HG03103 (cell line): ENCODE data around the gene SLC17A7.
A peak's percentile ranks its signal among the peaks of the same experiment; 100 is the strongest.
"Not testable (repeated sequence)": the region's sequence is repeated elsewhere in the genome, so short reads cannot be mapped to it uniquely, and the experiment has no call there.

Experiments
- ATAC-seq: cut with Tn5 transposase; IDR thresholded peaks from one replicate; pipeline ENCODE4 v1.9.1; 2021; ENCODE audit warnings: low read depth; ENCODE audit not compliant: unreplicated experiment

The SLC17A7 gene

GRCh38 chr19:49441210-49441959, at the start of gene SLC17A7:
SLC17A7 (minus strand) TSS chr19:49441527; CDS start chr19:49441379, 148 bp downstream.
- no peak for ATAC-seq

- no peak for ATAC-seq
Measured at GRCh38 chr19:49490287-49491029, 49.1 kb upstream of the SLC17A7 start.

- ATAC-seq: no peak
Measured at GRCh38 chr19:49489601-49490167, 48.4 kb upstream of the SLC17A7 start.

- no peak for ATAC-seq
Measured at GRCh38 chr19:49488863-49489537, 47.7 kb upstream of the SLC17A7 start.

DNA sequence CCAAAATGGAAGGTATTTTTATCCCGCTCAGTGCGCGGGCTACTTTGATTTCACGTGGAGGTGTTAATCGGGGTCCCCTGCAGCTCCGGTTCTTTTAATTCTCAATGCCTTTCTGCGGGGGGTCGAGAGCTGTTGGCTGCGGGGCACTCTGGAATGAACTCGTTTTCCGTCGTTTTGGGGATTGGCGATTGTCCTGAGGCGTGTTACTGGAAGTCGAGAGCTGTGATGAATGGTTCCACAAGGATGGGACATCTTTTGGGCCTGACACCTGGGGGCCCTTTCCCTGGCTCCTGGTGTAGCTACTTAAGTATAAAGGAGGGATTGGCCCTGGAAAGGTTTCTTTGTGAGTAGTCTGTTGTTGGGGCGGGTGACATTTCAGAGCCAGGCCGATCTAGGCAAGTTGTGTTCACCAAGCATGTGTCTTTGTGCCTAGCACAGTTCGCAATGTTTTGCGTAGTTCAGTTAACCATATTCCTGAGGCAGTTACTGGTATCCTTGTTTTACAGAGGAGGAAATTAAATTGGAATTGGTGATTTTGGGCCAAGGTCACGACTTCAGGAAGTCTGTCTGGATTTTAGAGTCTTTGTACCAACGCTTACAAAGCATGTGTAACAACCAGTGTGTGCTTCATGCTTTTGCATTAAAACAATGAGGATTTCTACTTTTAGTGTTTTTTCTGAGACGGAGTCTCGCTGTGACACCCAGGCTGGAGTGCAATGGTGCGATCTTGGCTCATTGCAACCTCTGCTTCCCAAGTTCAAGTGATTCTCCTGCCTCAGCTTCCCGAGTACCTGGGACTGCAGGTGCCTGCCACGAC, 46.9 kb upstream of the SLC17A7 start:
- ATAC-seq: no peak

GRCh38 chr19:49487277-49488045, 46.1 kb upstream of the SLC17A7 start, which contains the start of gene RPL13A:
RPL13A (plus strand) TSS chr19:49487608; CDS start chr19:49487630, 22 bp downstream.
- ATAC-seq: peak; percentile 86

DNA sequence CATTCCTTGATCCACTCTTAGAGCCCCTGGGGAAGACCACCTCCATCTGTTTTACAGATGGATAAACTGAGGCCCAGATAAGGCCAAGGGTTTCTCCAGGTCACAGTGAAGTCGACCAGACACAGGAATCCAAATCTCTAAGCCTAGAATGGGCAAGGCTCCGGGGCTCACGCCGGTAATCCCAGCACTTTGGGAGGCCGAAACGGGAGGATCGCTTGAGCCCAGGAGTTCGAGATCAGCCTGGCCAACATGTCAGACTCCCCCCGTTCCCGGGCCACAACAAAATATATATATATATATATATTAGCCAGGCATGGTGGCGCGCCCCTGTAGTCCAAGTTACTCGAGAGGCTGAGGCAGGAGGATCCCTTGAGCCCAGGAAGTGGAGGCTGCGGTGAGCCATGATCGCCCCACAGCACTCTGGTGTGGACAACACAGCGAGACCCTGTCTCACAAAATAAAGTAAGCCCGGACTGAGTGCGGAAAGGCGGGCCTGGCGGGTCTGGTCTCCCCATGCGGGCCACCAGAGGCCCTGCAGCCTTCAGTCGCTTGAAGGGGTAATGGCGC, 45.5 kb upstream of the SLC17A7 start:
- ATAC-seq: no peak

DNA sequence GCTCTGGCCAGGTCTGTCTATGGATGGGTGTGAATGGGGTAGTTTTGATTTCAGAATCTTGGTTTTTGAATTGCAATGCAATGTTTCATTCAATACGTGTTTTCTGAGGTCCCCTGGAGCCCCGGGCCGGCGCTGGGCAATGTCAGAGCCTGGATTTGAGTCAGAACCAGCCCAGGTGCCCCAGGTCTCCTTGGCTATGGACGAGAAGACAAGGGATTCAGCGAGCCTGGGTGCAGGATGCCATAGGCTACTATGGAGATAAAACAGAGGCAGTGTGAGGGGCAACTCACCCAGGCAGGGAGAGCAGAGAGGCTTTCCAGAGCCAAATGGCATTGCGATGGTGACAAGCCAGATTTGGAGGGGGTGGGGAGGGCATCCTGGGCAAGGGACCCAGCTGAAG, 44.9 kb upstream of the SLC17A7 start:
- no peak for ATAC-seq

GRCh38 chr19:49481020-49481683, 39.8 kb upstream of the SLC17A7 start:
- ATAC-seq: no peak

- ATAC-seq: no peak
Measured at GRCh38 chr19:49479975-49480628, 38.8 kb upstream of the SLC17A7 start.

DNA sequence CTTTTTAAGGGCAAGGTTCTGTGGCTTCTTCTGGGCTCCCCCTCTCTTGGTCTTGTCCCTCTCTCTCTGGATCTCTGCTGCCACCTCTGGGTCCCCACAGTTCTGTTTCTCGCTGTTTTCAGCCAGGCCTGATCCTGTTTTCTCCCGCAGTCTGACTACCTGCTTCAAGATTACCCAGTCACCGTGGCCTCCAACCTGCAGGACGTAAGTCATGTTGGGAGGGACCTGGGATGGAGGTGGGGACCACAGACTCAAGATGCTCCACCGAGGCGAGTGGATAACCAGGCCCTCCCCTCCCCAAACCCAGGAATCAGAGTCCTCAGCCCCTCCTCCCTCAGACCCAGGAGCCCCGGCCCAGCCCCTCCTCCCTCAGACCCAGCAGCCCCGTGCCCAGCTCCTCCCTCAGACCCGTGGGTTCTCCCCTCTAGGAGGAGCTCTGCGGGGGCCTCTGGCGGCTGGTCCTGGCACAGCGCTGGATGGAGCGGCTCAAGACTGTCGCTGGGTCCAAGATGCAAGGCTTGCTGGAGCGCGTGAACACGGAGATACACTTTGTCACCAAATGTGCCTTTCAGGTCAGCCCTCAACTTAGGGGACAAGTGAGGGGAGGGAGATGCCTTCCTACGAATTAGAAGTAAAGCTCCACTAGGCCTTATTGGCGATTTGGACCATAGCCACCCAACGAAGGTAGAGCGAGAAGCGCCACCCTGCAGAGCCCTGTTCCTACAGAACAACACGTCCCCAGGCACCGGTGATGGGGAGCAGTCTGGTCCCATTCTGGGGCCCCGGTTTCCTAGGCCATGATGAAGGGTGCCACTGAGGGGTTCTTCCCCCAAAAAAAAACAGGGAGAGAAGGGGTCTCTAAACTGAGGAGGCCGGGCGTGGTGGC, 34.9 kb upstream of the SLC17A7 start:
- ATAC-seq: no peak

DNA sequence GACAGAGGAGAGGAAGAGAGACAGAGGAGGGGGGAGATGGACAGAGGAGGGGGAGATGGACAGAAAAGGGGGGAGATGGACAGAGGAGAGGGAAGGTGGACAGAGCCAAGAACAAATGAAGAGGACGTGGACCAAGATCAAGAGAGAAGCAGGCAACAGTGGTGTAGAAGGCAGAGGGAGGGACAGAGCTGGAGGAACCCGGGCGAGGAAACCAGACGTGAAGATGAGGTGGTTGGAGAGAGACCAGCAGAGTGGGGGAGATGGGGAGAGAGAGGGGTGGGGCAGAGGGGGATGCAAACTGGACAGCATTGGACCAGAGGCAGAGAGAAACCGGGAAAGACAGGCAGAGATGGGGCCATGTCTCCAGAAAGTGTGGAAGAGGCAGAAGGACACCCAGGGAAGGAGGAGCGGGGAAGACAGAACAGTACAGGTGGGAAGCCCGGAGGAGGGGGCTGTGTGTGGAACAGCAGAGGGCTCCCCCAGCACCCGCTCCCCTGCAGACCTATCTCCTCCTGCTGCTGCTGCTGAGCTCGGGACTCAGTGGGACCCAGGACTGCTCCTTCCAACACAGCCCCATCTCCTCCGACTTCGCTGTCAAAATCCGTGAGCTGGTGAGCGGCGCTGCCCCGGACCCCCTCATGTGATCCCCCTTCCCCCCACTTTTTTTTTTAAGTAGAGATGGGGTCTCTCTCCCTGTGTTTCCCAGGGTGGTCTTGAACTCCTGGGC, 34.0 kb upstream of the SLC17A7 start:
- no peak for ATAC-seq

GRCh38 chr19:49474542-49474924, 33.2 kb upstream of the SLC17A7 start:
- ATAC-seq: no peak

DNA sequence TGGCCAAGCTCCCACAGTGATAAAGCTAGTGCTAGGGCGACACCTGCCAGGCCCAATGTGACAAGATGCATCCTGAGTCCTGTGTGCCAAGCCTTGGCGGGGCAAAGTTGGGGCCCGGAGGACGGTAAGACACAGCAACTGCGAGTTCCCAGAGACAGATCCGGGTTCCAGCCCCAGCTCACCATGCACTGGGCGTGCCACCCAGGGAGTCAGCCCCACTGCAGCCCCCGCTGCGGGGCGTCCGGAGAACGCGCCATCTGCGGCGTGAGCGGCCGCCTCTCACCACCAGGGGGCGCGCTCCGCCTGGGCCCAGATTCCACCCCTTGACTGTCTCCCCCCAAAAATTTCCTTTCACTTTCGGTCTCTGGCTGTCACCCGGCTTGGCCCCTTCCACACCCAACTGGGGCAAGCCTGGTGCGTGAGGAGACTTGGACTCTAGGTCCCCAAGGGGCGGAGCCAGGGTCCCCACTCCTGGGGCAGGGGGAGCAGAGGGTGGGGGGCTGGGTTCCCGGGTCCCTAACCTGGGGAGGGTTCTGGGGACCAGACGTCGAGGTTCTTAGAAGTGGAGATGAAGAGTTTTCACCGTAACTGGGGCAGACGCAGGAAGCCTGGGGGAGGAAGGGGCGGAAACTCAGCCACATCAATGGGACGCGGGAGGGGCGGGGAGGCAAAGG, 32.7 kb upstream of the SLC17A7 start, which contains the start of gene FLT3LG:
FLT3LG (plus strand) TSS at position 348 of the 674 bp plus-strand sequence. CDS start 425 bp downstream, outside the sequence.
- ATAC-seq: peak; percentile 49

DNA sequence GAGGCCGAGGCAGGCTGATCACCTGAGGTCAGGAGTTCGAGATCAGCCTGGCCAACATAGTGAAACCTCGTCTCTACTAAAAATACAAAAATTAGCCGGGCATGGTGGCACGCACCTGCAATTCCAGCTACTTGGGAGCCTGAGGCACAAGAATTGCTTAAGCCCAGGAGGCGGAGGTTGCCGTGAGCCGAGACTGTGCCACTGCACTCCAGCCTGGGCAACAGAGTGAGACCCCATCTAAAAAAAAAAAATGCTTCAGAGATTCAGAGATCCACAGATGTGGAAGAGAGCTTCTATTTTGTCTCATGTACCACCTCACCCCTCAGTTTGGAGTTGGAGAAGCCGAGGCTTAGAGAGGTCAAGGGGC, 32.2 kb upstream of the SLC17A7 start:
- ATAC-seq: not testable (repeated sequence)

- ATAC-seq: no peak
Measured at GRCh38 chr19:49472936-49473335, 31.6 kb upstream of the SLC17A7 start.
